Measurements from ENCODE around the gene CASS4.

CASS4 gene

DNA sequence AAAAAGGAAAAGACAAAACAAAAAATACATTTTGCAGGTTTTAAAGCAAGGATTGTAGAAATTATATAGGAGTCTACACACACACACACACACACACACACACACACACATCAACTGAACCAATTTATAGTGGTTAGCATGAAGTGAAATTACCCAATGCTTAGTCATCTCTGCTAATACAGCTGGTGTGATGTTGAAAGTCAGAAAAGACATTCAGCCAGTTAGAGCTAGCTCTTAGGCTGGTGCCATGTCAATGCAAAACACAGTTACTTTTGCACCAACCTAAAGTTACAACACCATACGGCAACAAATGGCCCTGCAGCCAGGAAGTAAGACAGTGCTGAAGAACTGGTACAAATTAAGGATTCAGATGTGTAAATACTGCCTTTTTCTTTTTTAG, 38.1 kb upstream of the CASS4 start:
- TF ChIP-seq, protein P1, sequence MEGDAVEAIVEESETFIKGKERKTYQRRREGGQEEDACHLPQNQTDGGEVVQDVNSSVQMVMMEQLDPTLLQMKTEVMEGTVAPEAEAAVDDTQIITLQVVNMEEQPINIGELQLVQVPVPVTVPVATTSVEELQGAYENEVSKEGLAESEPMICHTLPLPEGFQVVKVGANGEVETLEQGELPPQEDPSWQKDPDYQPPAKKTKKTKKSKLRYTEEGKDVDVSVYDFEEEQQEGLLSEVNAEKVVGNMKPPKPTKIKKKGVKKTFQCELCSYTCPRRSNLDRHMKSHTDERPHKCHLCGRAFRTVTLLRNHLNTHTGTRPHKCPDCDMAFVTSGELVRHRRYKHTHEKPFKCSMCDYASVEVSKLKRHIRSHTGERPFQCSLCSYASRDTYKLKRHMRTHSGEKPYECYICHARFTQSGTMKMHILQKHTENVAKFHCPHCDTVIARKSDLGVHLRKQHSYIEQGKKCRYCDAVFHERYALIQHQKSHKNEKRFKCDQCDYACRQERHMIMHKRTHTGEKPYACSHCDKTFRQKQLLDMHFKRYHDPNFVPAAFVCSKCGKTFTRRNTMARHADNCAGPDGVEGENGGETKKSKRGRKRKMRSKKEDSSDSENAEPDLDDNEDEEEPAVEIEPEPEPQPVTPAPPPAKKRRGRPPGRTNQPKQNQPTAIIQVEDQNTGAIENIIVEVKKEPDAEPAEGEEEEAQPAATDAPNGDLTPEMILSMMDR (IDR thresholded peaks at IDR 0.05; ENCODE audit: low read depth, low read length), result no peak

DNA sequence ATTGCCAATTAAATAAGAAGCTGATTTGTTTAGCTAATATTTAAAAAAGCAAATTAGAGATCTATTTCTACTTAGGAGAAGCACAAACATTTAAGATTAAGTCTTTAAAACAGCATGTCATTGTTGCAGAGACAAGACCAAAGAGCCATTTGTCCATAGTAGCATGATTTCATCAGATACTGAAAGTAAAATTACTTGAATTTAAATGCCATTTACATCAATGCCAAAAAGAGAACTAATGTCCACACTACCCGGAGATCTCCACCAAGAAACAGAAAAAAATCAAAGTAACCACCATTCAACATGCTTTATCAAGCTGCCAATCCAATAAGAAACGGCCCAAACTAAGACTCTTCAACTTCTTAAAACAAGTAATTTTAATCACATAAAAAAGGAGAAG, 35.7 kb upstream of the CASS4 start:
- TF ChIP-seq, protein P1 (IDR thresholded peaks at IDR 0.05; ENCODE audit: low read depth, low read length), result no peak
- no peak overlapping the region for H3K4me3 ChIP-seq (ENCODE audit: low read depth, low read length)

More for the DNA sequence above, 38.1 kb upstream of the CASS4 start:
- H3K4me3 ChIP-seq (ENCODE audit: low read depth, low read length), result no peak overlapping the region

DNA sequence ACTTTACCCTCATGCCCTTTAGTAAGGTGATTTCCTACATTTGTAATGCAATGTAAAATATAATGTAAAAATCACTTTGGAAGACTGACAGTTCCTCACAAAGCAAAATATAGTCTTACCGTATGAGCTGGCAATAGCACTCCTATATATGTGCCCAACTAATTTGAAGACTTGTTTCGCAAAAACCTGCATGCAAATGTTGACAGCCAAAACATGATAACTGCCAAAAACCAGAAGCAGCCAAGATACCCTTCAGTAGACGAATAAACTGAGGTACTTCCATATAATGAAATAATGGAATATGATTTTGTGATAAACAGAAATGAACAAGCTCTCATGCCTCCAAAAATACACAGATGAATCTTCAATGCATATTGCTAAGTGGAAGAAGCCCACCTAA, 33.7 kb upstream of the CASS4 start:
- TF ChIP-seq, protein P1 (IDR thresholded peaks at IDR 0.05; ENCODE audit: low read depth, low read length), result no peak
- no peak overlapping the region for H3K4me3 ChIP-seq (ENCODE audit: low read depth, low read length)

DNA sequence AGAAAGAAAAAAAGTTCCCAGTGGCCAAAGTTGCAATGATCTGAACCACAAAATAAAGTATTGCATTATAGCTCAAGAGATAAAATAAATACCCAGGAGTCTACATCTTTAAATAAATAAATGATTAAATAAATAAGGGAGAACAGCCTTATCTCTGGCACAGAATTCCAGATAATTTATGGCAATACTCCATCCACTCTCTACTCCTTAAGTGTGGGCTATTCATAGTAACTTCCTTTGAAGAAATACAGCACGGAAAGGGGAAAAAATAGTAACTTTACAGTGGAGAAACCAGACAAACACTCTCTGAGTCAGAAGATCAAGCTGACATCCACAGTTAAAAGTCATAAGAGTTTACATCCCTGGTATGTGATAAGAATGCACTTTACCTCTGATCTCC, 31.7 kb upstream of the CASS4 start:
- H3K4me3 ChIP-seq (ENCODE audit: low read depth, low read length), result no peak overlapping the region
- TF ChIP-seq, protein P1 (IDR thresholded peaks at IDR 0.05; ENCODE audit: low read depth, low read length), result no peak

DNA sequence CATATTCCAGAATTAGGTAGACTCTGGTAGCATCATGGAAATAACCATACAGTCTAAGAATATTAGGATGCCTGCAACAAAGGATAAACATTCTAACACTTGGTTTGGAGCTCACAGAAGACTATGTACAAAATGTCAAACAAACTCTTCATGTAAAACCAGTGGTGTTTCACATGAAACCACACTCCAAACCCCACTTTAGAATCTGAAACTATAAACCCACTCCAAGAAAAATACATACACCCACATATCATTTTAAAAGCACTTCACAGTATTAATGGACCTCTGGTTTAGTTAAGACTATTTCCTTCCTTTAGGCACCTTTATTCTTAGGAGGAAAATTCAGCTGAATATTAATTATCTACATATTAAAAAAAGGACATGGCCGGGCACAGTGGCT, 30.6 kb upstream of the CASS4 start:
- TF ChIP-seq, protein P1 (IDR thresholded peaks at IDR 0.05; ENCODE audit: low read depth, low read length), result no peak
- no peak overlapping the region for H3K4me3 ChIP-seq (ENCODE audit: low read depth, low read length)

DNA sequence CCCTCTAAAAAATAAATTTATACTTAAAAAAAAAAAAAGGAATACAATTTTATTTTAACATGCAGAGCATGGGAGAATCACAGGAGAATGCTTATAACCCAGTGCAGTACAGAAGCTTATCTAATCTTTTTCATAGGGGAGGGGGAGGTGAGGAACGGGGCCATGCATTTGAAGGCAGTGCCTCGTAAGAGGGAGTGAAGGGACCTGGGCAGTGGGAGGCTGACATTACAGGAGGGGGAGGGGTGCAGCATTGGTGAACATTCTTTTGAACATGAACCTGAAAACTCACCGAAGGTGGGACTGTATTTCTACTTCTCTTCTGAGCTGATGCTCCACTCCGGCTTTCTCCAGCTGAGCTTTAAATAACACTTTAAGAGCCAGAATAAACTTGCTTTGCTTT, 29.4 kb upstream of the CASS4 start:
- TF ChIP-seq, protein P1 (IDR thresholded peaks at IDR 0.05; ENCODE audit: low read depth, low read length), result no peak
- H3K4me3 ChIP-seq (ENCODE audit: low read depth, low read length), result no peak overlapping the region

DNA sequence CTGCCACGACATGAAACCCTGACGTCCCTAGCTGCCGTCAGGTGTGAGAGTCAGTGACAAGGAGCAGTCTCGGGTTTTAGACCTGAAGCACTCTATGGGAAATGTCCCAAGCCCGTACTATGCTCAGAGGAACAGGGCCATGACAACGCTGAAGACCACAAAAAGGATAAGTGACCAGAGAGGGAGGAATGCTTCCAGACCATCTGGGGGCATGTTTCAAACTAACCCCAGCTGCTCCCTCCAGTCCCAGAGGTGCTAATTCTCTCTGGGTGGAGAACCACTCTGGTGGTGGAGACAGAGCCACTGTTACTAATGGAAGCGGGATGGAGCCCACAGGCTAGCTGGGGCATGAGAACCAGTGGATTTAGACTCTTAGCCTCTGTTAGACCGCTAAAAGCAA, 28.7 kb upstream of the CASS4 start:
- no peak overlapping the region for H3K4me3 ChIP-seq (ENCODE audit: low read depth, low read length)
- TF ChIP-seq, protein P1 (IDR thresholded peaks at IDR 0.05; ENCODE audit: low read depth, low read length), result no peak

Measured in WI38 (cell line).